ENCODE results near the gene CWC15. TPM values are rescaled to one million over a fixed set of nuclear protein-coding genes. Genes with fewer than 3 reads are reported as not detected.

CWC15 gene
- total RNA-seq, 2 experiments from 2014 or later: 121 to 124 TPM

DNA sequence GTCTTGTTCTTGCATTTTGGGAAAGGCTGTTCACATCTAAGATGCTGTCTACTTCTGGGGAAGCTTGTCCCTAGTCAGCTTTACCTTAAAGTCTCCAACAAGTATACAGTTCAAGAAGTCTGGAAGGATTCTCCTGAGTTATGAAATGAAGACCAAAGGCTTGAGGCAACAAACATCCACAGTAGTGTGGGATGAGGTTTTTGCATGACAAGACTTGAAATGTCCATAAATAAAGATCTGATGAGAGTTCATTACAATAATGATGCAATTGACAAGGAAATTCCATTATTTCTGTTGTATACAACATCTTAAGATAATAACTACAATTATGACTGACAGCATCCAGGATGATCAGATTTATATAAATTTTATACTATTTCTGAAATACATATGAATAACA is 30.4 kb upstream of the CWC15 start:
- no peak for ATAC-seq (ENCODE audit: poor library complexity)
- Histone ChIP-seq H3K9me3 (ENCODE audit: control insufficient read depth in 1 of 2, insufficient read depth in 1 of 2, low read length in 2 of 2) (no peaks in the 10 kb centered on the region), H3K4me3 (ENCODE audit: low read length) (no peak overlapping the region), H3K4me1 (ENCODE audit: insufficient read depth, low read length) (no peaks in the 10 kb centered on the region), H3K36me3 (ENCODE audit: insufficient read depth, low read length) (no peaks in the 10 kb centered on the region), H3K27me3 (ENCODE audit: control insufficient read depth in 1 of 2, insufficient read depth in 2 of 2, low read length in 2 of 2) (no peaks in the 10 kb centered on the region), H3K27ac (ENCODE audit: low read depth in 1 of 2, low read length in 2 of 2) (no peak overlapping the region)
- Mint-ChIP-seq H3K36me3 (ENCODE audit: low read depth) (no peaks in the 10 kb centered on the region), H3K4me3 (no peak overlapping the region), H3K9me3 (no peaks in the 10 kb centered on the region), H3K27ac (no peak overlapping the region), H3K27me3 (peaks cover 9% of the 10 kb centered on the region), H3K4me1 (ENCODE audit: low read depth) (no peaks in the 10 kb centered on the region)
- intact Hi-C loops (cut with DNase I, micrococcal nuclease): no loop called here
- no peak for DNase-seq
- ChIA-PET CTCF (no interaction called here), POLR2A (no interaction called here)
- TF ChIP-seq, protein P1, sequence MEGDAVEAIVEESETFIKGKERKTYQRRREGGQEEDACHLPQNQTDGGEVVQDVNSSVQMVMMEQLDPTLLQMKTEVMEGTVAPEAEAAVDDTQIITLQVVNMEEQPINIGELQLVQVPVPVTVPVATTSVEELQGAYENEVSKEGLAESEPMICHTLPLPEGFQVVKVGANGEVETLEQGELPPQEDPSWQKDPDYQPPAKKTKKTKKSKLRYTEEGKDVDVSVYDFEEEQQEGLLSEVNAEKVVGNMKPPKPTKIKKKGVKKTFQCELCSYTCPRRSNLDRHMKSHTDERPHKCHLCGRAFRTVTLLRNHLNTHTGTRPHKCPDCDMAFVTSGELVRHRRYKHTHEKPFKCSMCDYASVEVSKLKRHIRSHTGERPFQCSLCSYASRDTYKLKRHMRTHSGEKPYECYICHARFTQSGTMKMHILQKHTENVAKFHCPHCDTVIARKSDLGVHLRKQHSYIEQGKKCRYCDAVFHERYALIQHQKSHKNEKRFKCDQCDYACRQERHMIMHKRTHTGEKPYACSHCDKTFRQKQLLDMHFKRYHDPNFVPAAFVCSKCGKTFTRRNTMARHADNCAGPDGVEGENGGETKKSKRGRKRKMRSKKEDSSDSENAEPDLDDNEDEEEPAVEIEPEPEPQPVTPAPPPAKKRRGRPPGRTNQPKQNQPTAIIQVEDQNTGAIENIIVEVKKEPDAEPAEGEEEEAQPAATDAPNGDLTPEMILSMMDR (IDR thresholded peaks at IDR 0.05): no peak

DNA sequence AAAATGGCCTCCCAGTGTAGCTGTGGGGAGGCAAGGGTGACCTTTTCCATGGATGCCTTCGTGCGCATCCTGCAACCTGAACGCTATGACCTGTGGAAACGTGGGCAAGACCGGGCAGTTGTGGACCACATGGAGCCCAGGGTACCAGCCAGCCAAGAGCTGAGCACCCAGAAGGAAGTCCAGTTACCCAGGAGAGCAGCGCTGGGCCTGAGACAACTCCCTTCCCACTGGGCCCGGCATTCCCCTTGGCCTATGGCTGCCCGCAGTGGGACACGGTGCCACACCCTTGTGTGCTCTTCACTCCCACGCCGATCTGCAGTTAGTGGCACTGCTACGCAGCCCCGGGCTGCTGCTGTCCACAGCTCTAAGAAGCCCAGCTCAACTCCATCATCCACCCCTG is 24.9 kb upstream of the CWC15 start:
- Mint-ChIP-seq H3K4me3 (no peak overlapping the region), H3K9me3 (no peaks in the 10 kb centered on the region), H3K27ac (no peak overlapping the region), H3K4me1 (ENCODE audit: low read depth) (no peaks in the 10 kb centered on the region), H3K36me3 (ENCODE audit: low read depth) (no peaks in the 10 kb centered on the region), H3K27me3 (peaks cover 4% of the 10 kb centered on the region)
- DNase-seq: no peak
- H3K27ac ChIP-seq (ENCODE audit: low read depth in 1 of 2, low read length in 2 of 2): no peak overlapping the region
- TF ChIP-seq, protein P1 (IDR thresholded peaks at IDR 0.05): no peak
- no peaks in the 10 kb centered on the region for H3K4me1 ChIP-seq (ENCODE audit: insufficient read depth, low read length)
- H3K4me3 ChIP-seq (ENCODE audit: low read length): no peak overlapping the region
- intact Hi-C loops (cut with DNase I, micrococcal nuclease): no loop called here
- CTCF ChIA-PET: no interaction called here
- H3K9me3 ChIP-seq (ENCODE audit: control insufficient read depth in 1 of 2, insufficient read depth in 1 of 2, low read length in 2 of 2): peaks cover 0 to 8% of the 10 kb centered on the region in 2 experiments
- H3K27me3 ChIP-seq (ENCODE audit: control insufficient read depth in 1 of 2, insufficient read depth in 2 of 2, low read length in 2 of 2): no peaks in the 10 kb centered on the region
- no peak for ATAC-seq (ENCODE audit: poor library complexity)
- no peaks in the 10 kb centered on the region for H3K36me3 ChIP-seq (ENCODE audit: insufficient read depth, low read length)
- POLR2A ChIA-PET: no interaction called here

DNA sequence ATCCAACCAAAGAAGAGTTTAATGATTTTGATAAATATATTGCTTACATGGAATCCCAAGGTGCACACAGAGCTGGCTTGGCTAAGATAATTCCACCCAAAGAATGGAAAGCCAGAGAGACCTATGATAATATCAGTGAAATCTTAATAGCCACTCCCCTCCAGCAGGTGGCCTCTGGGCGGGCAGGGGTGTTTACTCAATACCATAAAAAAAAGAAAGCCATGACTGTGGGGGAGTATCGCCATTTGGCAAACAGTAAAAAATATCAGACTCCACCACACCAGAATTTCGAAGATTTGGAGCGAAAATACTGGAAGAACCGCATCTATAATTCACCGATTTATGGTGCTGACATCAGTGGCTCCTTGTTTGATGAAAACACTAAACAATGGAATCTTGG is 24.1 kb upstream of the CWC15 start:
- intact Hi-C loops (cut with DNase I, micrococcal nuclease): no loop called here
- Mint-ChIP-seq H3K9me3 (no peaks in the 10 kb centered on the region), H3K4me3 (no peak overlapping the region), H3K27ac (no peak overlapping the region), H3K36me3 (ENCODE audit: low read depth) (no peaks in the 10 kb centered on the region), H3K4me1 (ENCODE audit: low read depth) (no peaks in the 10 kb centered on the region), H3K27me3 (peaks cover 4% of the 10 kb centered on the region)
- Histone ChIP-seq H3K27me3 (ENCODE audit: control insufficient read depth in 1 of 2, insufficient read depth in 2 of 2, low read length in 2 of 2) (no peaks in the 10 kb centered on the region), H3K4me1 (ENCODE audit: insufficient read depth, low read length) (no peaks in the 10 kb centered on the region), H3K4me3 (ENCODE audit: low read length) (no peak overlapping the region), H3K9me3 (ENCODE audit: control insufficient read depth in 1 of 2, insufficient read depth in 1 of 2, low read length in 2 of 2) (peaks cover 0 to 8% of the 10 kb centered on the region in 2 experiments), H3K27ac (ENCODE audit: low read depth in 1 of 2, low read length in 2 of 2) (no peak overlapping the region), H3K36me3 (ENCODE audit: insufficient read depth, low read length) (no peaks in the 10 kb centered on the region)
- ATAC-seq (ENCODE audit: poor library complexity) (no peak), DNase-seq (peak in 1 of 14 experiments; percentile 3)
- TF ChIP-seq, protein P1 (IDR thresholded peaks at IDR 0.05): no peak
- POLR2A ChIA-PET: no interaction called here
- CTCF ChIA-PET: no interaction called here

Measured in CD4-positive, alpha-beta T cell (primary cell).